Vagina (tissue), 2 donors: ENCODE data around the gene CNTN5. TPM values are rescaled to one million over a fixed set of nuclear protein-coding genes. Genes with fewer than 3 reads are reported as not detected.

Source experiments
- DNase-seq, 2 donors: peaks; one replicate each; pipeline ENCODE4 v3.0.0-alpha.2; 2017; ENCODE audit errors: extremely low spot score in 2 of 2
- H3K27ac ChIP-seq: fragments of 200-600 bp; sonication (generic); one replicate; pipeline ENCODE4 v1.5.1; 2019
- H3K27me3 ChIP-seq: fragments of 200-600 bp; sonication (generic); one replicate; pipeline ENCODE4 v1.5.1; 2019
- H3K36me3 ChIP-seq, 2 donors: fragments of 200-600 bp; sonication (generic); one replicate each; pipeline ENCODE4 v1.5.1; 2017 to 2019
- H3K4me1 ChIP-seq: fragments of 200-600 bp; sonication (generic); one replicate; pipeline ENCODE4 v1.5.1; 2019
- H3K4me3 ChIP-seq, 2 donors: fragments of 200-600 bp; sonication (generic); 1 replicate in 1 of 2; 2 replicates in 1 of 2; pipeline ENCODE4 v1.5.1; 2016 to 2019
- H3K9me3 ChIP-seq: fragments of 200-600 bp; sonication (generic); one replicate; pipeline ENCODE4 v1.5.1; 2019
- CTCF ChIP-seq, 3 experiments: fragments of 450-650 bp in 2 of 3; fragments of 200-600 bp in 1 of 3; sonication (generic) in 1 of 3; IDR thresholded peaks; one replicate each; pipeline ENCODE4 v1.5.1; 2017 to 2019; ENCODE audit warnings: antibody characterized with exemption in 3 of 3, mild to moderate bottlenecking in 2 of 3, moderate library complexity in 2 of 3
- POLR2A ChIP-seq, 2 donors: fragments of 450-650 bp; IDR thresholded peaks; one replicate each; pipeline ENCODE4 v1.6.1; 2017; ENCODE audit warnings: antibody characterized with exemption in 2 of 2, mild to moderate bottlenecking in 2 of 2, moderate library complexity in 2 of 2
- POLR2AphosphoS5 ChIP-seq, 2 donors: sonication (generic); formaldehyde crosslinking; IDR thresholded peaks; one replicate each; pipeline ENCODE4 v1.9.0; 2017; ENCODE audit warnings: antibody characterized with exemption in 2 of 2, mild to moderate bottlenecking in 2 of 2, low read depth in 1 of 2; ENCODE audit not compliant: insufficient read depth in 1 of 2
- intact Hi-C: fragments of 100-400 bp; cut with DNase I; formaldehyde crosslinking; loops from one replicate; pipeline ENCODE4 v1.15.1; 2023
- total RNA-seq: library from RNA; depleted of rRNA; stranded (reverse); fragments of >200 nt; gene quantifications from one replicate; pipeline ENCODE4 v1.2.3, GENCODE V29; 2016

CNTN5 gene
- total RNA-seq, 1 donor from 2014 or later: 0.25 TPM

DNA sequence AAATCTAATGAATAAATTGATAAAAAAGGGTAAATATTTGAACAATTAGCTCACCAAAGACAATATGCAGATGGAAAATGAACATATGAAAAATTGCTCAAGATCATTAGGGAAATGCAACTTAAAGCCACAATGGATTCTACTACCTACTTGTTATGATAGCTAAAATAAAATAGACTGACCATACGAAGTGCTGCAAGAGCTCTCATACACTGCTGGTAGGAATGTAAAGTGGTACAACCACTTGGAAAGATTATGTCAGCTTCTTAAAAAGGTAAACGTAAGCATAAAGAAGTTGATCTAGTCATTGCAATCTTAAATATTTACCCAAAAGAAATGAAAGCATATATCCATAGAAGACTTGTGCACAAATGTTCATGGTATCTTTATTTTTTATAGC is 1162.2 kb downstream of the CNTN5 start:
- no peak for TF ChIP-seq POLR2A (IDR thresholded peaks at IDR 0.05)
- no peak for TF ChIP-seq POLR2AphosphoS5 (IDR thresholded peaks at IDR 0.05; ENCODE audit: insufficient read depth in 1 of 2, low read depth in 1 of 2)
- TF ChIP-seq CTCF (IDR thresholded peaks at IDR 0.05): no peak
- H3K27me3 ChIP-seq: no peaks in the 10 kb centered on the region
- H3K4me1 ChIP-seq: no peaks in the 10 kb centered on the region
- no peak overlapping the region for H3K4me3 ChIP-seq
- intact Hi-C loops: no loop called here
- H3K9me3 ChIP-seq: no peaks in the 10 kb centered on the region
- no peak for DNase-seq
- H3K36me3 ChIP-seq: no peaks in the 10 kb centered on the region
- no peak overlapping the region for H3K27ac ChIP-seq

DNA sequence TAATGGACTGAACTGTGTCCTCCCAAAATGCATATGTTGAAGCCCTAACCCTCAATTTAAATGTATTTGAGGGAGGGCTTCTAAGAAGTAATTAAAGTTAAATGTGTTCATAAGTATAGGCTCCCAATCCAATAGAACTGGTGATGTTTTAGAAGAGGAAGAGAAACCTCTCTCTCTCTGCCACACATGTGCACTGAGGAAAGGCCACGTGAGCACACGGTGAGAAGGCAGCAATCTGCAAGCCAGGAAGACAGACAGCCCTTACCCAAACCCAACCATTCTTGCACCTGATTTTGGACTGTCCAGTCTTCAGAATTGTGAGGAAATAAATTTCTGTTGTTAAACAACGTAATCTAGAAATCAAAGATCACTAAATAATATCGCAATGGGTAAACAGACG is 1164.8 kb downstream of the CNTN5 start:
- no peak overlapping the region for H3K4me3 ChIP-seq
- H3K36me3 ChIP-seq: no peaks in the 10 kb centered on the region
- intact Hi-C loops: no loop called here
- DNase-seq: no peak
- H3K27me3 ChIP-seq: no peaks in the 10 kb centered on the region
- no peaks in the 10 kb centered on the region for H3K9me3 ChIP-seq
- TF ChIP-seq POLR2AphosphoS5 (IDR thresholded peaks at IDR 0.05; ENCODE audit: insufficient read depth in 1 of 2, low read depth in 1 of 2) (no peak), POLR2A (IDR thresholded peaks at IDR 0.05) (no peak), CTCF (IDR thresholded peaks at IDR 0.05) (no peak)
- no peak overlapping the region for H3K27ac ChIP-seq
- H3K4me1 ChIP-seq: no peaks in the 10 kb centered on the region

GRCh38 chr11:100188137-100188783 is 1167.5 kb downstream of the CNTN5 start:
- intact Hi-C loops: no loop called here
- no peak for TF ChIP-seq POLR2A (IDR thresholded peaks at IDR 0.05)
- no peak for TF ChIP-seq CTCF (IDR thresholded peaks at IDR 0.05)
- TF ChIP-seq POLR2AphosphoS5 (IDR thresholded peaks at IDR 0.05; ENCODE audit: insufficient read depth in 1 of 2, low read depth in 1 of 2): no peak

DNA sequence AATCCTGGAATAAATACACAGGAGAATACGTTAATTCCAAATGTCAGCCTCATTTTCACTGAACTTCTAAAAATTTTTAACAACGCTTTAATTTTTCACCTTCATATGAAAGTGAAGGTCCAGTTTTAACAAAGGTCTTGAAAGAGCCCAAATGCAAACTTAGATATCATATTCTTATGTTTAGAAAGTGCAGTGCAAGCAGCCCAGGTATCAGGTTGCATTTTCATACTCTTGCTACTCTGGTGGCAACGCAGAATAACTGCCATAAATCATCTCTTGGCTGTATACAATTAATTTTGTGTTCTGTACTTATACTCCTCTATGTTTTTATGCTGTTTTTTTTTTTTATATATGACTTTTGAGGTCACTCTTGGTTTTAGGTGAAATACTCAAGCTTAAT is 1169.6 kb downstream of the CNTN5 start:
- Histone ChIP-seq H3K4me3 (no peak overlapping the region), H3K4me1 (no peaks in the 10 kb centered on the region), H3K27me3 (no peaks in the 10 kb centered on the region), H3K9me3 (no peaks in the 10 kb centered on the region), H3K27ac (no peak overlapping the region), H3K36me3 (no peaks in the 10 kb centered on the region)
- TF ChIP-seq POLR2AphosphoS5 (IDR thresholded peaks at IDR 0.05; ENCODE audit: insufficient read depth in 1 of 2, low read depth in 1 of 2) (no peak), POLR2A (IDR thresholded peaks at IDR 0.05) (no peak), CTCF (IDR thresholded peaks at IDR 0.05) (no peak)
- no peak for DNase-seq
- intact Hi-C loops: no loop called here

More at GRCh38 chr11:100188137-100188783, 1167.5 kb downstream of the CNTN5 start:
- H3K27ac ChIP-seq: no peak overlapping the region
- no peak overlapping the region for H3K4me3 ChIP-seq
- DNase-seq: no peak
- no peaks in the 10 kb centered on the region for H3K9me3 ChIP-seq
- H3K27me3 ChIP-seq: no peaks in the 10 kb centered on the region
- no peaks in the 10 kb centered on the region for H3K36me3 ChIP-seq
- H3K4me1 ChIP-seq: no peaks in the 10 kb centered on the region

DNA sequence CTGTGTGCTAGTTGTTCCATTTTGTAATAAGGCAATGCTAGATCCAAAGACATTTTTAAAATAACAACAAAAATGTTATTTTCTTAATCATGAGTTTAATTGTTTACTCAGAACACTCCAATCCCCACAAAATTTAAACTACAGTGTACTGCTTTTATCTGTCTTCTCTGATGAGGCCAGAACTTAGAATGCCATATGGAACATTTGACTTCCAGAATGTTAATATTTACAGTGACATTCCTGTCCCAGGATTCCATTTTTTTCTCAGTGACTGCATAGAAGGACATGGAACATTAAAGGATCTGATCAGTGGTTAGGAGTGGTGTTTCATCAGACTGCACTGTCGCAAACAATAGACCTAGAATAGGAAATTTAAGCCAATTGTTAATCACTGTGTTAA is 1171.4 kb downstream of the CNTN5 start:
- Histone ChIP-seq H3K27ac (no peak overlapping the region), H3K4me3 (no peak overlapping the region), H3K27me3 (no peaks in the 10 kb centered on the region), H3K9me3 (no peaks in the 10 kb centered on the region), H3K36me3 (no peaks in the 10 kb centered on the region), H3K4me1 (no peaks in the 10 kb centered on the region)
- no peak for DNase-seq
- intact Hi-C loops: no loop called here
- TF ChIP-seq POLR2A (IDR thresholded peaks at IDR 0.05) (no peak), CTCF (IDR thresholded peaks at IDR 0.05) (no peak), POLR2AphosphoS5 (IDR thresholded peaks at IDR 0.05; ENCODE audit: insufficient read depth in 1 of 2, low read depth in 1 of 2) (no peak)
